Measurements from ENCODE around the gene SLC35F3. TPM values are rescaled to one million over a fixed set of nuclear protein-coding genes. Genes with fewer than 3 reads are reported as not detected.

The SLC35F3 gene
- total and polyA plus RNA-seq, 4 donors: 0.01 to 0.37 (median 0.08) TPM; not detected in 1

GRCh38 chr1:234188454-234188792 is 283.9 kb downstream of the SLC35F3 start:
- Histone ChIP-seq H3K9me3 (ENCODE audit: control insufficient read depth in 4 of 4, low read length in 3 of 4) (peaks cover 0 to 4% (median 0%) of the 10 kb centered on the region in 4 donors), H3K4me1 (ENCODE audit: control insufficient read depth in 4 of 4, insufficient read depth in 4 of 4, low read length in 3 of 4) (peaks cover 2 to 8% (median 5%) of the 10 kb centered on the region in 4 donors), H3K4me3 (ENCODE audit: low read depth in 1 of 3, low read length in 3 of 3) (no peak overlapping the region), H3K9ac (ENCODE audit: low read depth in 1 of 2, low read length in 2 of 2) (no peak overlapping the region), H3K27ac (ENCODE audit: low read depth in 1 of 2, low read length in 2 of 2) (no peak overlapping the region), H3K27me3 (ENCODE audit: control insufficient read depth in 4 of 4, insufficient read depth in 4 of 4, low read length in 3 of 4) (no peaks in the 10 kb centered on the region), H3K36me3 (ENCODE audit: control insufficient read depth in 4 of 4, insufficient read depth in 3 of 4, low read depth in 1 of 4, low read length in 3 of 4) (no peaks in the 10 kb centered on the region)
- no peak for TF ChIP-seq FOXA1 (IDR thresholded peaks at IDR 0.05)
- TF ChIP-seq GABPA (IDR thresholded peaks at IDR 0.05 in 1 of 2, conservative IDR thresholded peaks at IDR 0.05 in 1 of 2): no peak
- TF ChIP-seq HNF4A (conservative IDR thresholded peaks at IDR 0.05): no peak
- TF ChIP-seq ATF3 (IDR thresholded peaks at IDR 0.05): no peak
- no peak for TF ChIP-seq YY1 (IDR thresholded peaks at IDR 0.05)
- TF ChIP-seq RXRA (IDR thresholded peaks at IDR 0.05): no peak
- no peak for TF ChIP-seq CTCF (IDR thresholded peaks at IDR 0.05; ENCODE audit: low read depth, low read length, missing input control)
- no peak for TF ChIP-seq EGR1 (IDR thresholded peaks at IDR 0.05; ENCODE audit: low read depth in 2 of 2)
- TF ChIP-seq HNF4G (IDR thresholded peaks at IDR 0.05): no peak
- TF ChIP-seq ZBTB33 (IDR thresholded peaks at IDR 0.05): no peak
- no peak for TF ChIP-seq MAX (IDR thresholded peaks at IDR 0.05)
- TF ChIP-seq JUND (IDR thresholded peaks at IDR 0.05): no peak
- no peak for TF ChIP-seq RAD21 (IDR thresholded peaks at IDR 0.05)
- no peak for TF ChIP-seq SP1 (IDR thresholded peaks at IDR 0.05)
- TF ChIP-seq FOXA2 (IDR thresholded peaks at IDR 0.05): no peak
- WGBS: 51% methylated on average over 3 of the region's 3 CpGs
- DNase-seq (ENCODE audit: low spot score): no peak

GRCh38 chr1:234197839-234198238 is 293.4 kb downstream of the SLC35F3 start:
- DNase-seq (ENCODE audit: low spot score): no peak
- Histone ChIP-seq H3K27ac (ENCODE audit: low read depth in 1 of 2, low read length in 2 of 2) (no peak overlapping the region), H3K4me1 (ENCODE audit: control insufficient read depth in 4 of 4, insufficient read depth in 4 of 4, low read length in 3 of 4) (no peaks in the 10 kb centered on the region), H3K4me3 (ENCODE audit: low read depth in 1 of 3, low read length in 3 of 3) (no peak overlapping the region), H3K36me3 (ENCODE audit: control insufficient read depth in 4 of 4, insufficient read depth in 3 of 4, low read depth in 1 of 4, low read length in 3 of 4) (no peaks in the 10 kb centered on the region), H3K9ac (ENCODE audit: low read depth in 1 of 2, low read length in 2 of 2) (no peak overlapping the region), H3K9me3 (ENCODE audit: control insufficient read depth in 4 of 4, low read length in 3 of 4) (peaks cover 0 to 3% (median under 1%) of the 10 kb centered on the region in 4 donors), H3K27me3 (ENCODE audit: control insufficient read depth in 4 of 4, insufficient read depth in 4 of 4, low read length in 3 of 4) (no peaks in the 10 kb centered on the region)
- no peak for TF ChIP-seq HNF4A (conservative IDR thresholded peaks at IDR 0.05)
- no peak for TF ChIP-seq EGR1 (IDR thresholded peaks at IDR 0.05; ENCODE audit: low read depth in 2 of 2)
- TF ChIP-seq ZBTB33 (IDR thresholded peaks at IDR 0.05): no peak
- TF ChIP-seq RAD21 (IDR thresholded peaks at IDR 0.05): no peak
- no peak for TF ChIP-seq SP1 (IDR thresholded peaks at IDR 0.05)
- TF ChIP-seq ATF3 (IDR thresholded peaks at IDR 0.05): no peak
- no peak for TF ChIP-seq FOXA2 (IDR thresholded peaks at IDR 0.05)
- no peak for TF ChIP-seq YY1 (IDR thresholded peaks at IDR 0.05)
- TF ChIP-seq REST (IDR thresholded peaks at IDR 0.05): no peak
- no peak for TF ChIP-seq MAX (IDR thresholded peaks at IDR 0.05)
- no peak for TF ChIP-seq CTCF (IDR thresholded peaks at IDR 0.05; ENCODE audit: low read depth, low read length, missing input control)
- TF ChIP-seq TAF1 (conservative IDR thresholded peaks at IDR 0.05): no peak
- TF ChIP-seq RXRA (IDR thresholded peaks at IDR 0.05): no peak
- TF ChIP-seq FOXA1 (IDR thresholded peaks at IDR 0.05): no peak
- TF ChIP-seq HNF4G (IDR thresholded peaks at IDR 0.05): no peak
- no peak for TF ChIP-seq NR2F2 (IDR thresholded peaks at IDR 0.05)
- no peak for TF ChIP-seq JUND (IDR thresholded peaks at IDR 0.05)
- no peak for TF ChIP-seq GABPA (IDR thresholded peaks at IDR 0.05 in 1 of 2, conservative IDR thresholded peaks at IDR 0.05 in 1 of 2)
